HG03442 (cell line): ENCODE data around the gene CAPN10.
"Not testable (repeated sequence)": the region's sequence is repeated elsewhere in the genome, so short reads cannot be mapped to it uniquely, and the experiment has no call there.

Experiments
- ATAC-seq: cut with Tn5 transposase; IDR thresholded peaks from one replicate; pipeline ENCODE4 v1.9.1; 2021; ENCODE audit warnings: mild to moderate bottlenecking, moderate library complexity; ENCODE audit not compliant: unreplicated experiment

Gene CAPN10, protein sequence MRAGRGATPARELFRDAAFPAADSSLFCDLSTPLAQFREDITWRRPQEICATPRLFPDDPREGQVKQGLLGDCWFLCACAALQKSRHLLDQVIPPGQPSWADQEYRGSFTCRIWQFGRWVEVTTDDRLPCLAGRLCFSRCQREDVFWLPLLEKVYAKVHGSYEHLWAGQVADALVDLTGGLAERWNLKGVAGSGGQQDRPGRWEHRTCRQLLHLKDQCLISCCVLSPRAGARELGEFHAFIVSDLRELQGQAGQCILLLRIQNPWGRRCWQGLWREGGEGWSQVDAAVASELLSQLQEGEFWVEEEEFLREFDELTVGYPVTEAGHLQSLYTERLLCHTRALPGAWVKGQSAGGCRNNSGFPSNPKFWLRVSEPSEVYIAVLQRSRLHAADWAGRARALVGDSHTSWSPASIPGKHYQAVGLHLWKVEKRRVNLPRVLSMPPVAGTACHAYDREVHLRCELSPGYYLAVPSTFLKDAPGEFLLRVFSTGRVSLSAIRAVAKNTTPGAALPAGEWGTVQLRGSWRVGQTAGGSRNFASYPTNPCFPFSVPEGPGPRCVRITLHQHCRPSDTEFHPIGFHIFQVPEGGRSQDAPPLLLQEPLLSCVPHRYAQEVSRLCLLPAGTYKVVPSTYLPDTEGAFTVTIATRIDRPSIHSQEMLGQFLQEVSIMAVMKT

GRCh38 chr2:240586198-240586918 is at the start of gene CAPN10:
CAPN10 (plus strand) TSS chr2:240586734; CDS start chr2:240586912, 178 bp downstream.
- peak; percentile 46 for ATAC-seq

GRCh38 chr2:240538031-240538780 is 48.3 kb upstream of the CAPN10 start:
- ATAC-seq = no peak

- ATAC-seq = not testable (repeated sequence)
Observed at GRCh38 chr2:240539101-240539500, 47.4 kb upstream of the CAPN10 start.

DNA sequence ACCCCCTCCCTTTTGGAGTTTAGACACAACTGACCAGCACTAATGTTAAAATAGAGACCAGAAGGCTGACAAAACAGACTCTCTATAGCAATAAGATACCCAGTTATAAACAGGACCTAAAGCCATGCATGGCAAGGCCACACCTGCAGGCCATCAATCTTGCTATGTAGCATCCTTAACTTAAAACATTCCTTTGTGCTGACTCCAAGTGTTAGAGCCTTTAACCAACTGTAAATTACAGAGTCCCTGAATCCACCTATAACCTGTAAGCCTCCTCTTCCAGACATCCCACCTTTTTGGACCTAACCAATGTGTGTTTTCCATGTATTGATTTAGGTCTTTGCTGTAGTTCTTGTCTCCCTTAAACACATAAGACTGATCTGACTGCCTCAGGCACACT is 46.6 kb upstream of the CAPN10 start:
- no peak for ATAC-seq

DNA sequence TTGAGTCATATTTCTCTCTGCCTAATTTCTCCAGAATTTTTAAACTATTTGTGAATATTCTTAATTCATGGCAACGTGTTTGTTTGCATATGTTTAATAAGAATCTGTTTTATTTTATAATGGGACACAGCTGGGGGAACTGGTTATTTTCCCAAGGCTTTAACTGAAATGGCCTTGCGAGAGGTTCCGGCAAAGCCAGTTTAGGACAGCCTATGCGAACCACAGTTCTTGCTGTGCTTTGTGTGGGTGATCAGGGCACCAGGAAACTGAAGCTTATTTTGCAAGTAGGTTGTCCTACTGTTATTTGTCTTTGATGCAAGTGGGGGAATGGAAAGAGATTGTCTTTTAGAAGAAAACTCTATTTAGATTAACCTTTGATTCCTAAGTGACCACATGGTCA is 35.2 kb upstream of the CAPN10 start:
- ATAC-seq = no peak

GRCh38 chr2:240551811-240552210 is 34.7 kb upstream of the CAPN10 start:
- ATAC-seq = no peak

GRCh38 chr2:240553956-240554480 is 32.5 kb upstream of the CAPN10 start:
- no peak for ATAC-seq

GRCh38 chr2:240554767-240555493 is 31.6 kb upstream of the CAPN10 start:
- no peak for ATAC-seq

- no peak for ATAC-seq
Observed at GRCh38 chr2:240555541-240556250, 30.8 kb upstream of the CAPN10 start.

- ATAC-seq = no peak
Observed at GRCh38 chr2:240556553-240557100, 29.9 kb upstream of the CAPN10 start.

DNA sequence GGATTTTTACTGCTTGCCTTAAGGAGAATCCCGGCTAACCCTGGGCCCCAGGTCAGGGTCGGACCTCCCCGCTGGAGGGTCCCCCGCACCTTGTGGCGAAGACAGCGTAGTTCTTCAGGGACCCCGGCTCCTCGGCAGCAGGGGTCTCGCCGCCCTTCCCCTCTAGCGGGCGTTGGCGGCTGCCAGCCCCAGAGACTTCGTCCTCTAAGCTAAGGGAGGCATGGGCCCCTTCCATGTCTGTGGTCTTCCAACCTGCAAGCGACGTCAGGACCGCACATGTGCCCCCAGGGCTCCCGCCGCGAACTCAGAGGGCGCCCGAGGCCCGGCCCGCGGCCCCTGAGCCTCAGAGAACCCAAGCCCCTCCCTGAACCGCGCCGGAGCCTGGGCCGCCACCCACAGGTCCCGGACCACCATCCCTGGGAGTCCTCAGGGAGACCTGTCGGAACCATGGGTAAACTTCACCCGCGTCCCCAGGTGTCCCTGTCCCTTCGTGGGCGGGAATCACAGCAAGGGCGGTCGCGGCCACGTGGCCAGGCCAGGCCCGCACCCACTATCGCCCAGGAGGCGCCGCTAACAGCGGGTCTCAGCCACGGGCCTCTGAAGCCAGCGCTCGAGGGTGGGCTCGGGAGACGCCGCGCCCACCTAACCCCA is 29.3 kb upstream of the CAPN10 start:
- no peak for ATAC-seq

- no peak for ATAC-seq
Observed at GRCh38 chr2:240557808-240558207, 28.7 kb upstream of the CAPN10 start, which contains the start of gene ANKMY1. ANKMY1 (minus strand) TSS chr2:240557988; CDS start chr2:240557335, 653 bp downstream.

DNA sequence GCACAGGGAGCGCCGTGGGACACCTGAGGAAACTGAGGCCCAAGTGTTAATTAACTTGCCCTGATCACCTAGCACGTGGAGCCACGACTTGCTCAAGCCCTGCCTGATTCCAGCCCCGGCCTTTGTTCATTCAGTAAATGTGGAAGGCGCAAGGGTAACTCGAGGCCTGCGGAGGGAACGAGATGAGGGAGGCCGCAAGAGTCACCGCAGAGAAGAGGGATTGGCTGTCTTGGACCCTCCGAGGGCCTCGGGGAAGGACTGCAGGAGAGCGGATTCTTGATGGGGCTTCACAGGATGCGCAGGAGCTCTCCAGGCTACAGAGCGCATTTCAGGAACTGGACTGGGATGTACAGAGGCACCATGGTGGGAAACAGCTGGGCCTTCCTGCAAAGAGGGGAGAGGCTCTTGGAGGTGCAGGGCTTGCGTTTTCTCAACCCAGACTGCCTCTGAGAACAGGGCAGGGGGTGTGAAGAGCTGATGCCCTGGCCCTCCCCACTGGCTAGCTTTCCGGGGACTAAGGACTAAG is 28.2 kb upstream of the CAPN10 start:
- no peak for ATAC-seq

GRCh38 chr2:240559286-240559685 is 27.2 kb upstream of the CAPN10 start:
- ATAC-seq = no peak

DNA sequence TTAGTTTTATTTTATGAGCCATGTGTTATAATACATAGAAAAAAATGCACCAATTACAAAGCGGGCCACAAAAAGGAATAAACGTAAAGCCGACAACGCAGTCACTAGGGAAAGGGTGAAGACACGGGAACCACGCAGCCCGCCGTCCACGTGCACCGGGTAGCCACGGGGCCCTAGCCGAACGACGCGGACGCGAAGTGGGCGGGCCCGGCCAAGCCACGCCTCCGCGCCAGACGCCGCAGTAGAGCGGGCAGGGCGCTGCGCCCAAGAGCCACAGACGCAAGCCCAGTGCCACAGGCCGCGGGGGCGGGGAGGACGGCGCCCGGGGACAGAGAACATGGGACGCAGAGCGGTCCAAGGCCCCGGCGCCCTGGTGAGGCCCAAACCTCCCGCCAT is 26.5 kb upstream of the CAPN10 start, which contains the start of gene DUSP28:
Gene DUSP28, plus strand, starts transcription at position 274 of the 396 bp plus-strand sequence. CDS start 328 bp downstream, outside the sequence.
- peak; percentile 58 for ATAC-seq

- ATAC-seq = peak; percentile 54
Observed at GRCh38 chr2:240560480-240561324, 25.8 kb upstream of the CAPN10 start.

- no peak for ATAC-seq
Observed at GRCh38 chr2:240561325-240561971, 25.1 kb upstream of the CAPN10 start.
